HL-60 (cell line): ENCODE measurements around the gene TPRKB.

Source experiments
- CTCF ChIP-seq: IDR thresholded peaks from one replicate; pipeline ENCODE4 v1.5.1; 2011; ENCODE audit warnings: low read length, control low read depth, inconsistent platforms; ENCODE audit not compliant: insufficient read depth
- GABPA ChIP-seq: IDR thresholded peaks from 2 replicates; pipeline ENCODE4 v1.6.1; 2012; ENCODE audit warnings: low read depth
- POLR2AphosphoS5 ChIP-seq: IDR thresholded peaks from 2 replicates; pipeline ENCODE4 v1.6.1; 2012; ENCODE audit warnings: low read depth
- REST ChIP-seq: IDR thresholded peaks from 2 replicates; pipeline ENCODE4 v1.6.1; 2012; ENCODE audit warnings: low read depth; ENCODE audit not compliant: insufficient replicate concordance

GRCh38 chr2:73707058-73707457 is 30.1 kb downstream of the TPRKB start:
- TF ChIP-seq CTCF, result no peak
- TF ChIP-seq POLR2AphosphoS5, result no peak
- no peak for TF ChIP-seq REST
- no peak for TF ChIP-seq GABPA
